K562 (cell line): ENCODE results near the gene CTBS. TPM values are rescaled to one million over a fixed set of nuclear protein-coding genes. Genes with fewer than 3 reads are reported as not detected.

Source experiments
- ATAC-seq: fragments of 200-7000 bp; cut with Tn5 transposase; 3 replicates; pipeline ENCODE4 v1.9.1; 2020; ENCODE audit warnings: moderate library complexity
- Bru-seq: library from RNA; stranded (reverse); fragments of 400-500 nt; gene quantifications from one replicate; lab custom pipeline; 2021; lab: Mats Ljungman, UMichigan
- BruChase-seq, 2 experiments: library from RNA; stranded (reverse); fragments of 400-500 nt; gene quantifications; one replicate each; lab custom pipeline; 2021; lab: Mats Ljungman, UMichigan
- BruUV-seq: library from RNA; stranded (reverse); fragments of 400-500 nt; replicated peaks from 2 replicates; lab custom pipeline; 2021; lab: Mats Ljungman, UMichigan
- CTCF ChIA-PET: fragments of 300-600 bp; formaldehyde crosslinking; extraction: SDS; loops from one replicate; lab custom pipeline; 2021; ENCODE audit warnings: low intra/inter-chr PET ratio; lab: Yijun Ruan, JAX
- POLR2A ChIA-PET: fragments of 300-600, 350-650 bp; sonication (Branson Sonifier 250); formaldehyde crosslinking; extraction: SDS; loops from one replicate; lab custom pipeline; 2021; ENCODE audit warnings: antibody characterized with exemption, inconsistent platforms; lab: Yijun Ruan, JAX
- DNase-seq, 4 experiments: peaks; one replicate each; pipeline versions ENCODE4 v3.0.0 to v3.0.0-alpha.2; 2011 to 2018; ENCODE audit warnings: low spot score in 3 of 4, mixed read lengths in 3 of 4; ENCODE audit errors: extremely low read depth in 1 of 4
- FAIRE-seq: peaks from 2 replicates; lab custom pipeline; 2011; peaks lifted over from hg19 to GRCh38; lab: Jason Lieb, UNC
- H2AFZ ChIP-seq: 2 replicates; pipeline ENCODE4 v1.6.0; 2011; ENCODE audit warnings: low read depth, low read length, control low read depth, inconsistent platforms
- H3K27ac ChIP-seq: fragments of 200-600 bp; 3 replicates; pipeline ENCODE4 v1.8.0; 2011; ENCODE audit warnings: low read depth, mild to moderate bottlenecking, control low read depth, inconsistent platforms, low read length, moderate library complexity, mixed read lengths; ENCODE audit errors: extremely low read depth
- H3K27me3 ChIP-seq, 2 experiments: fragments of 300-600 bp in 1 of 2; 2 replicates in 1 of 2; 3 replicates in 1 of 2; pipeline versions ENCODE4 v1.6.0 to v1.8.0; 2011; ENCODE audit warnings: inconsistent platforms in 2 of 2, low read length in 2 of 2, mild to moderate bottlenecking in 1 of 2, mixed read lengths in 1 of 2, moderate library complexity in 1 of 2; ENCODE audit not compliant: control insufficient read depth in 2 of 2, insufficient read depth in 2 of 2
- H3K36me3 ChIP-seq: fragments of 300-600 bp; 3 replicates; pipeline ENCODE4 v1.8.0; 2011; ENCODE audit warnings: mild to moderate bottlenecking, low read length, inconsistent platforms; ENCODE audit not compliant: control insufficient read depth, insufficient read depth
- H3K4me1 ChIP-seq, 2 experiments: fragments of 200-600 bp in 1 of 2; replicated peaks in 1 of 2; 2 replicates in 1 of 2; 3 replicates in 1 of 2; pipeline versions ENCODE4 v1.5.1 to v1.8.0; 2011; ENCODE audit warnings: inconsistent platforms in 2 of 2, low read length in 2 of 2, mild to moderate bottlenecking in 1 of 2, mixed read lengths in 1 of 2, moderate library complexity in 1 of 2; ENCODE audit not compliant: control insufficient read depth in 2 of 2, insufficient read depth in 2 of 2
- H3K4me2 ChIP-seq: 2 replicates; pipeline ENCODE4 v1.6.1; 2011; ENCODE audit warnings: low read length, control low read depth, inconsistent platforms, mixed read lengths; ENCODE audit not compliant: insufficient read depth
- H3K4me3 ChIP-seq: fragments of 200-600 bp; sonication (generic), shearing (Covaris generic); 2 replicates; pipeline ENCODE4 v1.5.1; 2016; ENCODE audit warnings: control low read depth, inconsistent platforms
- H3K79me2 ChIP-seq: fragments of 200-600 bp; 3 replicates; pipeline ENCODE4 v1.8.0; 2011; ENCODE audit warnings: low read length, inconsistent platforms; ENCODE audit not compliant: control insufficient read depth, insufficient read depth
- H3K9ac ChIP-seq, 2 experiments: 2 replicates each; pipeline versions ENCODE4 v1.6.0 to v1.6.1; 2011; ENCODE audit warnings: low read depth in 2 of 2, low read length in 2 of 2, control low read depth in 1 of 2, inconsistent platforms in 1 of 2, mild to moderate bottlenecking in 1 of 2, mixed read lengths in 1 of 2; ENCODE audit not compliant: insufficient read depth in 1 of 2
- H3K9me1 ChIP-seq: one replicate; pipeline ENCODE4 v1.6.0; 2011; ENCODE audit warnings: inconsistent platforms, mild to moderate bottlenecking, low read length, moderate library complexity; ENCODE audit not compliant: control insufficient read depth, insufficient read depth
- H3K9me3 ChIP-seq: replicated peaks from 2 replicates; pipeline ENCODE4 v1.5.1; 2011; ENCODE audit warnings: low read depth, low read length, inconsistent platforms; ENCODE audit not compliant: control insufficient read depth, insufficient read depth
- H4K20me1 ChIP-seq: replicated peaks from 2 replicates; pipeline ENCODE4 v1.6.1; 2011; ENCODE audit warnings: low read length, inconsistent platforms, mixed read lengths; ENCODE audit not compliant: control insufficient read depth, insufficient read depth
- ARID1B ChIP-seq: fragments of 450-650 bp; IDR thresholded peaks from 2 replicates; pipeline ENCODE4 v1.6.1; 2016; ENCODE audit warnings: antibody characterized with exemption, mild to moderate bottlenecking, inconsistent platforms
- KLF10 ChIP-seq: fragments of 250-450 bp; sonication (Bioruptor Pico); IDR thresholded peaks from 2 replicates; pipeline ENCODE4 v1.6.1; 2021; ENCODE audit warnings: matching md5 sums
- NRF1 ChIP-seq, 2 experiments: fragments of 450-650 bp; IDR thresholded peaks in 1 of 2; conservative IDR thresholded peaks in 1 of 2; 2 replicates each; pipeline ENCODE4 v1.6.1; 2014; ENCODE audit warnings: mild to moderate bottlenecking in 2 of 2
- OTX1 ChIP-seq: fragments of 450-650 bp; formaldehyde crosslinking; IDR thresholded peaks from 2 replicates; pipeline ENCODE4 v1.4.0; 2022; ENCODE audit warnings: mild to moderate bottlenecking
- PML ChIP-seq: IDR thresholded peaks from 2 replicates; pipeline ENCODE4 v1.6.1; 2012; ENCODE audit warnings: low read length, inconsistent platforms
- SRSF1 ChIP-seq: fragments of 200-400 bp; formaldehyde crosslinking; IDR thresholded peaks from 2 replicates; pipeline ENCODE4 v1.6.1; 2017; ENCODE audit warnings: mild to moderate bottlenecking, low read depth, low read length, moderate library complexity
- SRSF7 ChIP-seq: fragments of 200-400 bp; formaldehyde crosslinking; optimal IDR thresholded peaks from 2 replicates; pipeline ENCODE3; 2017; ENCODE audit warnings: mild to moderate bottlenecking, low read depth, low read length
- TBP ChIP-seq: optimal IDR thresholded peaks from 2 replicates; pipeline ENCODE3; 2011; ENCODE audit warnings: low read depth, low read length, improper control_type of control experiment
- TFAP4 ChIP-seq: sonication (generic); formaldehyde crosslinking; IDR thresholded peaks from 2 replicates; pipeline ENCODE4 v1.8.0; 2022; ENCODE audit warnings: missing genetic modification reagents, mild to moderate bottlenecking, moderate library complexity, borderline replicate concordance
- TGIF2 ChIP-seq: sonication (generic); formaldehyde crosslinking; IDR thresholded peaks from 2 replicates; pipeline ENCODE4 v1.8.1; 2022; ENCODE audit warnings: mild to moderate bottlenecking, missing genetic modification reagents, moderate library complexity
- TRIM28 ChIP-seq: fragments of 450-650 bp; IDR thresholded peaks from 2 replicates; pipeline ENCODE4 v1.6.1; 2017
- ZNF431 ChIP-seq: sonication (generic); formaldehyde crosslinking; IDR thresholded peaks from 2 replicates; pipeline ENCODE4 v1.8.0; 2022; ENCODE audit warnings: mild to moderate bottlenecking, missing genetic modification reagents
- ZNF644 ChIP-seq: fragments of 200-800 bp; sonication (Bioruptor generic); IDR thresholded peaks from 2 replicates; pipeline ENCODE4 v1.6.1; 2016; ENCODE audit warnings: low read depth, missing genetic modification characterization, missing compliant biosample characterization
- WGBS: fragments of 100-300 bp; shearing (Covaris generic); methylation state at CpG from one replicate; pipeline ENCODE4 v1.1.6; 2016; ENCODE audit warnings: low coverage, mixed read lengths; ENCODE audit not compliant: insufficient coverage; ENCODE audit errors: missing lambda C conversion rate; 5-methylcytosine and 5-hydroxymethylcytosine counted together
- in situ Hi-C: fragments of 300-500 bp; cut with MboI; formaldehyde crosslinking; loops from 4 replicates; pipeline ENCODE4 v1.15.0; 2018; ENCODE audit warnings: inconsistent platforms, mixed read lengths
- intact Hi-C: fragments of 100-400 bp; cut with micrococcal nuclease; formaldehyde crosslinking; loops from 2 replicates; pipeline ENCODE4 v1.14.2; 2022
- long read RNA-seq, 3 experiments: library from polyadenylated mRNA in 2 of 3; library from RNA in 1 of 3; unstranded in 2 of 3; stranded (forward) in 1 of 3; transcript quantifications; one replicate each; pipeline ENCODE4 v2.0.0, GENCODE V29; 2019 to 2022
- polyA minus RNA-seq, 3 experiments: library from RNA; depleted of rRNA, polyadenylated mRNA; stranded (reverse); fragments of >200 nt; gene quantifications; 2 replicates each; pipeline ENCODE4 v1.2.3, GENCODE V29; 2011
- polyA plus RNA-seq, 8 experiments: library from polyadenylated mRNA; depleted of rRNA in 4 of 8; stranded (reverse) in 5 of 8; unstranded in 3 of 8; fragments of >200 nt; fragmentation: Nextera tagmentation in 2 of 8; fragmentation: Illumina TruSeq in 1 of 8; extraction: Ambion mirVana in 2 of 8; extraction: Trizol in 1 of 8; gene quantifications; 2 replicates each; pipeline versions ENCODE4 v1.2.1 to v1.2.3, GENCODE V29; 2011 to 2014; ENCODE audit warnings: inconsistent platforms in 1 of 8, missing spikeins in 1 of 8
- total RNA-seq, 7 experiments: library from RNA; depleted of rRNA in 6 of 7; stranded (reverse); fragments of >200 nt in 6 of 7; fragmentation: Illumina TruSeq in 2 of 7; extraction: Trizol in 2 of 7; gene quantifications; 2 replicates each; pipeline versions ENCODE4 v1.2.1 to v1.2.3, GENCODE V29; 2011 to 2021; ENCODE audit warnings: low replicate concordance in 1 of 7

The CTBS gene
- total RNA-seq (2011; cell fraction: chromatin; rRNA removed; ENCODE audit: low replicate concordance) = 13.7 and 21.8 TPM in 2 replicates
- 8.5 and 9.9 TPM in 2 replicates for total RNA-seq (2011; cell fraction: nucleolus; rRNA removed)
- 13.1 and 19.8 TPM in 2 replicates for total RNA-seq (2011; cell fraction: nucleoplasm; rRNA removed)
- total RNA-seq (2014; rRNA removed) (5.8 and 6.5 TPM in 2 replicates), total RNA-seq (2014; rRNA removed; fragmentation: Illumina TruSeq; extraction: Trizol) (9.9 and 10.6 TPM in 2 replicates), total RNA-seq (2015; rRNA removed; fragmentation: Illumina TruSeq; extraction: Trizol) (6.9 and 7.2 TPM in 2 replicates), total RNA-seq (2021) (10.3 and 12.2 TPM in 2 replicates), polyA plus RNA-seq (2011; rRNA removed) (19.8 and 20.0 TPM in 2 replicates), polyA plus RNA-seq (2014; fragmentation: Illumina TruSeq; extraction: Trizol) (10.6 and 11.5 TPM in 2 replicates), polyA plus RNA-seq (2014; fragmentation: Nextera tagmentation; extraction: Ambion mirVana) (1 to 10 TPM; 3.0 to 4.7 TPM), polyA plus RNA-seq (2014; rRNA removed) (8.6 and 10.1 TPM in 2 replicates), polyA minus RNA-seq (2011; rRNA and poly(A)+ RNA removed) (15.5 and 19.3 TPM in 2 replicates), Bru-seq, nascent RNA (percentile 85 among the genes with signal in this experiment), BruChase-seq, experiment 1, labeled RNA remaining after a 2-hour chase (percentile 75 among the genes with signal in this experiment), BruChase-seq, experiment 2, labeled RNA remaining after a 6-hour chase (percentile 71 among the genes with signal in this experiment)
- 4.7 and 11.9 TPM in 2 replicates for polyA plus RNA-seq (2011; cell fraction: cytosol; rRNA removed)
- polyA plus RNA-seq (2011; cell fraction: nucleus; rRNA removed) = 4.7 and 6.4 TPM in 2 replicates
- 8.7 and 23.3 TPM in 2 replicates for polyA plus RNA-seq (2012)
- polyA minus RNA-seq (2011; cell fraction: cytosol; rRNA and poly(A)+ RNA removed) = 5.9 and 8.3 TPM in 2 replicates
- polyA minus RNA-seq (2011; cell fraction: nucleus; rRNA and poly(A)+ RNA removed) = 9.8 and 16.2 TPM in 2 replicates
- long read RNA-seq, experiment 1, full-length matches to known transcripts = 42 of 85 reads
- long read RNA-seq, experiment 1, partial matches to known transcripts = 23 of 85 reads
- long read RNA-seq, experiment 1, other reads (novel, unspliced or antisense) = 20 of 85 reads
- long read RNA-seq, experiment 2, full-length matches to known transcripts = 1 of 8 reads
- long read RNA-seq, experiment 2, partial matches to known transcripts = 1 of 8 reads
- long read RNA-seq, experiment 2, other reads (novel, unspliced or antisense) = 6 of 8 reads
- long read RNA-seq, experiment 3, full-length matches to known transcripts = 7 of 10 reads
- long read RNA-seq, experiment 3, partial matches to known transcripts = 0 of 10 reads
- long read RNA-seq, experiment 3, other reads (novel, unspliced or antisense) = 3 of 10 reads

- Histone ChIP-seq H3K27ac (peak within 1 kb of the TSS; percentile 98), H3K9ac (peak within 1 kb of the TSS; percentile 97), H2AFZ (peak within 1 kb of the TSS; percentile 97), H3K79me2 (peaks cover 25% of the 10 kb centered on the region), H3K9me3 (no peaks in the 10 kb centered on the region), H3K27me3 (no peaks in the 10 kb centered on the region), H3K4me1 (peaks cover 8 to 9% of the 10 kb centered on the region in 2 experiments; a peak in 4 of 5 replicates), H4K20me1 (no peaks in the 10 kb centered on the region), H3K36me3 (peaks cover 15% of the 10 kb centered on the region; the same call in 2 of the 3 replicates), H3K4me3 (peak within 1 kb of the TSS; percentile 90), H3K9me1 (no peaks in the 10 kb centered on the region), H3K4me2 (peak within 1 kb of the TSS; percentile 97)
- peak; percentile 92 to 99 (median 98) for DNase-seq
- CTCF ChIA-PET = no interaction called here
- POLR2A ChIA-PET = interaction anchor here (0.6 to 2.9 kb wide), 15 partner anchors 8 to 208 kb away, joined by 3 to 13 read pairs (median 4); partner anchors contain the start of genes GNG5 and SPATA1
- BruUV-seq = no TSS peak
- ATAC-seq = peak; percentile 97
- FAIRE-seq = peak; percentile 65
- intact Hi-C loops (loop anchor here (2.0 kb wide), 1 partner anchor 69 kb away; no protein-coding TSS in a partner anchor), in situ Hi-C loops (no loop called here)
- WGBS = under 1% methylated on average over 47 of the region's 67 CpGs
- TF ChIP-seq TRIM28 (no peak), SRSF1 (peak; percentile 82; the same call in 1 of the 2 replicates), TBP (peak; percentile 88), TGIF2 (CRISPR knock-in tag) (0 out of 2 replicates have a peak, but pooled peaks have one; percentile 19), ARID1B (peak; percentile 11; the same call in 1 of the 2 replicates), NRF1 (conservative IDR thresholded peaks at IDR 0.05 in 1 of 2, IDR thresholded peaks at IDR 0.05 in 1 of 2) (peak; percentile 63 to 69), PML (peak; percentile 50; the same call in 1 of the 2 replicates), KLF10 (CRISPR knock-in tag) (no peak), SRSF7 (no peak), OTX1 (CRISPR knock-in tag) (peak; percentile 51; the same call in 1 of the 2 replicates), ZNF431 (CRISPR knock-in tag) (0 out of 2 replicates have a peak, but pooled peaks have one; percentile 45), TFAP4 (CRISPR knock-in tag) (peak; percentile 77), ZNF644 (tag) (0 out of 2 replicates have a peak, but pooled peaks have one; percentile 69)
These were observed at the start of gene CTBS for GRCh38 chr1:84573967-84574842. Gene CTBS (minus strand): TSS chr1:84574440. CDS start chr1:84574415, 25 bp downstream.
